ENCODE results near the gene CAPN5.

Gene CAPN5

GRCh38 chr11:77115181-77115611 lies 48.4 kb downstream of the CAPN5 start:
- no peak for DNase-seq

DNA sequence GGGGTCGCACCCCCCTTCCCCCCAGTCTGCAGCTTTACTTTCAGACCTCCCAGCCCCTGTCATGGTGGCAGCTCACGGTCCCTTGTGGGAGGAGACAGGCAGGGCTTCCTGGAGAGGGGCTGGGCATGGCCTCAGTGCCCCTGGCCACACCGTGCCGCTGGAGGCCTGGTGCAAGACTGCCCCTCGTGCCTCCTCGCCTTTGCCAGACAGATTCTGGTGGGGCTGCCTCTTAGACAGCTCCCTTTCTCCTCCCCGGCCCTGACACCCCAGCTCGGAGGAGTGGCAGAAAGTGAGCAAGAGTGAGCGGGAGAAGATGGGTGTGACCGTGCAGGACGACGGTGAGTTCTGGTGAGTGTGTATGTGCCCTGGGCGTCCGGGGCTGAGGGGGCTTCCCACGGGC lies 49.2 kb downstream of the CAPN5 start:
- DNase-seq = no peak

DNA sequence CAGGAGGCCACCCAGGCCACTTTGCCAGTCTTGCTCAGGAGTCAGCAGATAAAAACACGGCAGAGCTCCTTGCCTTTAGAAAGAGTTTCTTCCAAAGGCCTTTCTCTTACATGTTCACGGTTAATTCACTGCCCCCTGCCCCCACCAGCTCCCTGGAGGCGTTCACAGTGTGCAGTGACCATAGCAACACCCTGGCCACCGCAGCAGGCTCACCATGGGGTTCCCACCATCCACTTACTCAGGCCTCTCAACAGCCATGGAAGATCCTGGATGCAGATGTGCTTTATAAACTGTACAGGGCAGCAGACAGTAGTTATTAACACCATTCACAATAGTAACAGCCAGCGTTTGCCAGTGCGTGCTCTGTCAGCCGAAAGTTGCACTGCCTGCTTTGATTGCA lies 50.7 kb downstream of the CAPN5 start:
- DNase-seq = peak in 1 of 51 donors; percentile 22

DNA sequence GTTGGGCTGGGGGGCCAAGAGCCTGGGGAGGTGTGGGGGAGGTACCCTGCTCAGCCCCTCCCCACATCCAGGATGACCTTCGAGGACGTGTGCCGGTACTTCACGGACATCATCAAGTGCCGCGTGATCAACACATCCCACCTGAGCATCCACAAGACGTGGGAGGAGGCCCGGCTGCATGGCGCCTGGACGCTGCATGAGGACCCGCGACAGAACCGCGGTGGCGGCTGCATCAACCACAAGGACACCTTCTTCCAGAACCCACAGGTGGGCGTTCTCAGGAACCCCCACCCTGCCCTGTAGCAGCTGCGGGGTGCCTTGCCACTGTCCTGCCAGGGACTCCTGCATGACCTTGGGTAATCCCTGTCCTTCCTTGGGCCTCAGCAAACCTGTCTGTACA lies 51.3 kb downstream of the CAPN5 start:
- DNase-seq = no peak

GRCh38 chr11:77118971-77119370 lies 52.2 kb downstream of the CAPN5 start:
- DNase-seq = no peak

GRCh38 chr11:77119531-77119936 lies 52.8 kb downstream of the CAPN5 start:
- no peak for DNase-seq

GRCh38 chr11:77120571-77120970 lies 53.8 kb downstream of the CAPN5 start:
- no peak for DNase-seq

- no peak for DNase-seq
Measured at GRCh38 chr11:77121096-77121640, 54.4 kb downstream of the CAPN5 start.

GRCh38 chr11:77121876-77122575 lies 55.3 kb downstream of the CAPN5 start:
- no peak for DNase-seq

GRCh38 chr11:77122576-77123212 lies 55.9 kb downstream of the CAPN5 start:
- DNase-seq = no peak

GRCh38 chr11:77123591-77123990 lies 56.8 kb downstream of the CAPN5 start:
- no peak for DNase-seq

- DNase-seq = no peak
Measured at GRCh38 chr11:77124041-77124440, 57.3 kb downstream of the CAPN5 start.

DNA sequence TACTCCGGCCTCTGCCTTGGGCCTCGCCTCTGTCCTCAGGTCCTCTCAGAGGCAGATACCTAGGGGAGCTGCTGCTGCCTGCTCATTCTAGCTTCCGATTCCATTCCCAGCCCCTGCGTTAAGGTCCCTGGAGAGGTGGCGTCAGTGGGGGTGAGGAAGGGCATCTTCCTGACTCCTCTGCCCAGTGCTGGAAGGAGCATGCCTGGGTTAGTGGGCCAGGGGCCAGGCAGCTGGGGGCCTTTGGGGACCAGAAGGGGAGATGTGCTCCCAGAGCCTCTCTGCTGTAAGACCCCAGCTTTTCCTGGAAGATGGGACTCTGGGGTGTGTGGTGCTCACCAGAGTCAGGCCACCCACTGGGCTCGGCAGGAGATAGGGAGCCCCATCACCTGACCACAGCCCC lies 57.7 kb downstream of the CAPN5 start:
- no peak for DNase-seq

DNA sequence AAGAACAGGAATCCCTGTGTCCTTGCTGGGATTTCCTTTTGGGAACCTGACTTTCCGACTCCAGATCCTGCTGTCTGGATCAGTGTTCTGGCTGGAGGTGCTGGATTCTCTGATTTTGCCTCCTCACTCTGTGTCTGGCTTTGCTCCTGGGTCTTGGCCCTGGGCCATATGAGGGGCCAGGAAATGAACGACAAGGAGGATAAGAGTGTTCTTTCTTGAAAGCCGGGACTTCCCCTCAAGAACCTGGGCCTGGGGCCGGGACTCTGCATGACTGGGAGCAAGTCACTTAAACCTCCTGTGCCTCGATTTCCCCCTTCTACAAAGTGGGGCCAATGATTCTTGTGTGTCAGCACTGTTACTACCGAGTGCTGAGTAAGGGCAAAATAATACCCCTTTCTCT lies 58.4 kb downstream of the CAPN5 start:
- no peak for DNase-seq

DNA sequence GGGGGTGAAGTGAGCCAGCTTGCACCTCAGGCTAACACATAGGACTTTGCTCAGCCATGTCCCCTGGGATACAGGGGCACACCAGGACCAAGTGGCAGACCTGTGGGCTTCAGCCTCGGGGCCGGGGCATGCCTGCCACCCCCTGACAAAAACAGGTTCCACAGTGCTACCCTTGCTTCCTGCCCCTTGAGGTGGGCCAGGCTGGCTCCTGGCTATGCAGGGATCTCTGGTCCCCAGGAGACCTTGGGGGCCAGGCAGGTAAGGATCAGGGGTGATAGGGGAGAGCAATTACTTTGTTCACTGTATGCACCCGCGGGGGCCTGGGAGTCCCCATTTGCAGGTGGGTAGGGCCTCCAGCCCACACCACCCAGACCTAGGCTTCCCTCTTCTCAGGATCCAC lies 58.9 kb downstream of the CAPN5 start:
- DNase-seq = no peak

- DNase-seq = no peak
Measured at GRCh38 chr11:77126156-77126775, 59.5 kb downstream of the CAPN5 start.

DNA sequence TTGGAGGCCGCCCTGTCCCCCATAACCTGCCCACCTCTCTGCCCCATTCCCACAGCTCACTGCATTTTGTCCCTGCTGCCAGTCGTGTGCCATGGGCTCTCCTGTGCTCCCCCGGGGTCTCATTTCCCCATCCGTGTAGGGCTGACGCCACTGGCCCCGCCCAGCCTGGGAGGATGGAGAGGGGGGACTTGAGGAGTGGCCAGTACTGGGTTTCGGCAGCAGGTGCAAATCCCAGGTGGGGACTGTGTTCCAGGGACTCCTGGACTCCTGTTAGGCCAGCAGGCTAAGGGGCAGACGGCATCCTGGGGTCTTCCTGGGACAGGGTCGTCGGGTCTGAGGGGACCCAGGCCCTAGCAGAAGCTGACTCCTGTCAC lies 60.1 kb downstream of the CAPN5 start:
- DNase-seq = no peak

- peak in 45 of 51 donors; percentile 11 to 86 (median 46) for DNase-seq
Measured at GRCh38 chr11:77127235-77127911, 60.6 kb downstream of the CAPN5 start.

DNA sequence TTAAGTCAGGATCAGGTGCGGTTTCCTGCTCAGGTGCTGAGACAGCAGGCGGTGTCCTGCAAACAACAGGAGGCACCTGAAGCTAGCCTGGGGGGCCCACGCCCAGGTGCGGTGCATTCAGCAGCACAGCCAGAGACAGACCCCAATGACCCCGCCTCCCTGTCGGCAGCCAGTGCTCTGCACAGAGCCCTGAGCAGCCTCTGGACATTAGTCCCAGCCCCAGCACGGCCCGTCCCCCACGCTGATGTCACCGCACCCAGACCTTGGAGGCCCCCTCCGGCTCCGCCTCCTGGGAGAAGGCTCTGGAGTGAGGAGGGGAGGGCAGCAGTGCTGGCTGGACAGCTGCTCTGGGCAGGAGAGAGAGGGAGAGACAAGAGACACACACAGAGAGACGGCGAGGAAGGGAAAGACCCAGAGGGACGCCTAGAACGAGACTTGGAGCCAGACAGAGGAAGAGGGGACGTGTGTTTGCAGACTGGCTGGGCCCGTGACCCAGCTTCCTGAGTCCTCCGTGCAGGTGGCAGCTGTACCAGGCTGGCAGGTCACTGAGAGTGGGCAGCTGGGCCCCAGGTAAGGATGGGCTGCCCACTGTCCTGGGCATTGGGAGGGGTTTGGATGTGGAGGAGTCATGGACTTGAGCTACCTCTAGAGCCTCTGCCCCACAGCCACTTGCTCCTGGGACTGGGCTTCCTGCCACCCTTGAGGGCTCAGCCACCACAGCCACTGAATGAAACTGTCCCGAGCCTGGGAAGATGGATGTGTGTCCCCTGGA lies 61.3 kb downstream of the CAPN5 start, which contains the start of gene MYO7A:
MYO7A (plus strand) TSS at position 327 of the 772 bp plus-strand sequence. CDS start 2,389 bp downstream, outside the sequence.
- peak in 39 of 51 donors; percentile 20 to 82 (median 50) for DNase-seq

GRCh38 chr11:77129069-77129841 lies 62.5 kb downstream of the CAPN5 start:
- no peak for DNase-seq

Data from hypothalamus (tissue), 51 donors.